Epithelial cell of esophagus (primary cell): Measurements from ENCODE around the gene CPAMD8.
A peak's percentile ranks its signal among the peaks of the same experiment; 100 is the strongest.

Source experiments
- DNase-seq: peaks from one replicate; pipeline ENCODE4 v3.0.0; 2010; ENCODE audit warnings: low read depth
- H3K4me3 ChIP-seq: 2 replicates; pipeline ENCODE4 v1.5.1; 2011; ENCODE audit warnings: mild to moderate bottlenecking, low read length, control low read depth
- CTCF ChIP-seq: IDR thresholded peaks from 2 replicates; pipeline ENCODE4 v1.5.1; 2011; ENCODE audit warnings: low read depth, mild to moderate bottlenecking, low read length, control low read depth, inconsistent platforms; ENCODE audit not compliant: insufficient read depth; ENCODE audit errors: missing control alignments

The CPAMD8 gene

GRCh38 chr19:17070421-17070820, 43.8 kb upstream of the CPAMD8 start:
- no peak for TF ChIP-seq CTCF
- H3K4me3 ChIP-seq: no peak overlapping the region
- no peak for DNase-seq

DNA sequence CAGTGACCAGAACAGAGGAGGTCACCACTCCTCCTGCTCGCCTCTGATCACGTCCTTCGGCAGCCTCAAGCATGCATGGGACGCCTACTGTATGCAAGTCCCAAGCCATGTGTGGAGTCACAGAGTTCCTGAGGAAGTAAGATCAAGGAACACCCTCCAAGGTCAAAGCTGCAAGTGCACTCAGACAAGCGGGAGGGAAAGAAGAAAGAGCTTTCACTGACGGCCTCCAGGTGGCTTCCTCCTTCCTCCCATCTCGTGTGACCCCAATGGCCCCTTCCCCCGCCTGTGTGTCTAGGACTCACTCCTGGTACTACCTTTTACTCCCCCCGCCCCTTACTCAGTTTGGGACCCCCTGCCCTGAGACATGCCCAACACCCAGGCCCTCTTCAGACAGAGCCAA, 42.6 kb upstream of the CPAMD8 start:
- no peak for DNase-seq
- no peak for TF ChIP-seq CTCF
- H3K4me3 ChIP-seq: no peak overlapping the region

GRCh38 chr19:17063428-17063827, 36.8 kb upstream of the CPAMD8 start:
- DNase-seq: no peak
- no peak overlapping the region for H3K4me3 ChIP-seq
- no peak for TF ChIP-seq CTCF

DNA sequence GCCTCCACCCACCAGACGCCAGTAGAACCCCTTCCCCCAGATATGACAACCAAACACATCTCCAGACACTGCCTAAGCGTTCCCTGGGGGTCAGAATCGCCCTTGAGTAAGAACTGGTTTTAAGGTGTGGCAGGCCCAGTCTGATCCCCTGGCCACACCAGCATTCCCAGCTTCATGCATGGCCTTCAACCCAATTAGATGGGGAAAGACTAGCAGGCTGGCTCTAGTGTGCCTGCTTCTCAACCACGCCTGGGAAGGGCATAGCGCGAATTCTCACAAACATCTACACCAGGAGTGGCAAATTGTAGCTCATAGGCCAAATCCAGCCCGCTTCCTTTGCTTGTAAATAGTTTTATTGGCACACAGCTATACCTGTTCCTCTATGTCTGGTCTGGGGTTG, 35.1 kb upstream of the CPAMD8 start:
- no peak overlapping the region for H3K4me3 ChIP-seq
- no peak for TF ChIP-seq CTCF
- no peak for DNase-seq

DNA sequence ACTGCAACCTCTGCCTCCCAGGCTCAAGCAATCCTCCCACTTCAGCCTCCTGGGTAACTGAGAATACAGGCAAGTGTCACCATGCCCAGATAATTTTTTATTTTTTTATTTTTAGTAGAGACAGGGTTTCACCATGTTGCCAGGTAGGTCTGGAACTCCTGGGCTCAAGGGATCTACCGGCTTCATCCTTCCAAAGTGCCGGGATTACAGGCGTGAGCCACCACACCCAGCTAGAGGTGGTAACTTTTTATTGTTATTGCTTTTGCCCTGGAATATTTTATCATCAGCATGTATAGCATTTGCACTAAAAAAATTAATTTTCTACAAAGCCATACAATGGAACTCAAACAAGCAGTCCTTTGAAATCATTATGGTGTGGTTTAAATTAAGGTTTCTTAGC, 34.6 kb upstream of the CPAMD8 start:
- TF ChIP-seq CTCF: no peak
- H3K4me3 ChIP-seq: no peak overlapping the region
- no peak for DNase-seq

DNA sequence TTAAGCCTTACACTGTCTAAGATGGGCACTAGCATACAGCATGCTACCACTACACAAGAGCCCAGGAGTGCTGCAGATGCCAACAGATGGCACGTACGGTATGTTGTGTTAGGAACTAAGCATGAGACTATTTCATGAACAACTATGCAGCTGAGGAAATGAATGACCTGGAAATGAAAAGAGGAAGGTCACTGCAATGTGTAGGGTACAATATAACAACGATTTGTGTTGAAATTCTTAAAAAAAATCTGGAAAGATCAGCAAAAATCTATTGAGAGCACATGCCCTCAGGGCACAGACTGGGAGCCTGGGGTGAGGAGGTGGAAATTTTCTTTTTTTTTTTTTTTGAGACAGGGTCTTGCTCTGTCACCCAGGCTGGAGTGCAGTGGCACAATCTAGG, 34.2 kb upstream of the CPAMD8 start:
- no peak overlapping the region for H3K4me3 ChIP-seq
- no peak for DNase-seq
- TF ChIP-seq CTCF: no peak

DNA sequence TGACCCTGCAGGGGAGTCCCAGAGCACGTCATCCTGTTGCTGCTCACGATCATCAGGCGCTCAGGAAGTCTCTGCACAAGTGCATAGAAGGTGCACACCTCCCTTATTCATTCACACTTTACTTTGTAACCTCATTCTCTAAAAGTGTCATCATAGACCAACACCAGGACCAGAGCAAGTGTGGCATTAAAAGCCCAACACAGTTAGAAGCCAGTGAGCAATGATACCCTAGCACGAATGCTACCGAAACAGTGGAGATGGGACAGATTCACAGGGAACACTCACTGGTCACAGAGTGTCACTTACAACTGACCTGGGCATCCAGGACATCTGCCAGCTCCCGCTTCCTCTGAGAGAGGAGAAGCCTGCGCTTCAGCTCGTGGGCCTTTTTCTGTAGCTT, 31.6 kb upstream of the CPAMD8 start:
- no peak for TF ChIP-seq CTCF
- peak; percentile 42 for DNase-seq
- H3K4me3 ChIP-seq: no peak overlapping the region
